ENCODE data around the gene RPL29.

Gene RPL29

DNA sequence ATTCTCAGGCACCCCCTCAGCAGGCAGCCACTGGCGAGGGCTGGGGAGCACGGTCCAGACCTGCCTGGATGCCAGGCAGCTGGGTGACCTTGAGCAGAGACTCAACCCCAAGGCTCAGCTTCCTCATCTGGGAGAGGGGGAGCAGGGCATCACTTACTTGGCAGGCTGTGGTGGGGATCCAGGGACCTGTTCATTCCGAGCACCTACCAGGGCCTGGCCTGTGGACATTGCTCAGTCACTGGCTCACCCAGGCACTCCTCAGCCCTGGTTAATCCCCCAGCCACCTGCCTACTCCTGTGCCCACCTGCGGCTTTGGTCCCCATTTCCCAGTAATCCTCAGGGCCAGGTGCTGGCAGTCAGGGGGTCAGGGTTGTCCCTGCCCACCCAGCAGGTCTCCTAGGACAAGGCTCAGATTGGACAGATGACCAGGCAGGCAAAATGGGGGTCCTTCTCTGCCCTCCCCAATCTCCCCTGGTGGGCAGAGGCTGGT lies 9.3 kb upstream of the RPL29 start:
- no peak for TF ChIP-seq ZFX (IDR thresholded peaks at IDR 0.05; ENCODE audit: borderline replicate concordance)
- TF ChIP-seq, protein P1, sequence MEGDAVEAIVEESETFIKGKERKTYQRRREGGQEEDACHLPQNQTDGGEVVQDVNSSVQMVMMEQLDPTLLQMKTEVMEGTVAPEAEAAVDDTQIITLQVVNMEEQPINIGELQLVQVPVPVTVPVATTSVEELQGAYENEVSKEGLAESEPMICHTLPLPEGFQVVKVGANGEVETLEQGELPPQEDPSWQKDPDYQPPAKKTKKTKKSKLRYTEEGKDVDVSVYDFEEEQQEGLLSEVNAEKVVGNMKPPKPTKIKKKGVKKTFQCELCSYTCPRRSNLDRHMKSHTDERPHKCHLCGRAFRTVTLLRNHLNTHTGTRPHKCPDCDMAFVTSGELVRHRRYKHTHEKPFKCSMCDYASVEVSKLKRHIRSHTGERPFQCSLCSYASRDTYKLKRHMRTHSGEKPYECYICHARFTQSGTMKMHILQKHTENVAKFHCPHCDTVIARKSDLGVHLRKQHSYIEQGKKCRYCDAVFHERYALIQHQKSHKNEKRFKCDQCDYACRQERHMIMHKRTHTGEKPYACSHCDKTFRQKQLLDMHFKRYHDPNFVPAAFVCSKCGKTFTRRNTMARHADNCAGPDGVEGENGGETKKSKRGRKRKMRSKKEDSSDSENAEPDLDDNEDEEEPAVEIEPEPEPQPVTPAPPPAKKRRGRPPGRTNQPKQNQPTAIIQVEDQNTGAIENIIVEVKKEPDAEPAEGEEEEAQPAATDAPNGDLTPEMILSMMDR (IDR thresholded peaks at IDR 0.05): no peak
- no peak overlapping the region for H3K27ac ChIP-seq

DNA sequence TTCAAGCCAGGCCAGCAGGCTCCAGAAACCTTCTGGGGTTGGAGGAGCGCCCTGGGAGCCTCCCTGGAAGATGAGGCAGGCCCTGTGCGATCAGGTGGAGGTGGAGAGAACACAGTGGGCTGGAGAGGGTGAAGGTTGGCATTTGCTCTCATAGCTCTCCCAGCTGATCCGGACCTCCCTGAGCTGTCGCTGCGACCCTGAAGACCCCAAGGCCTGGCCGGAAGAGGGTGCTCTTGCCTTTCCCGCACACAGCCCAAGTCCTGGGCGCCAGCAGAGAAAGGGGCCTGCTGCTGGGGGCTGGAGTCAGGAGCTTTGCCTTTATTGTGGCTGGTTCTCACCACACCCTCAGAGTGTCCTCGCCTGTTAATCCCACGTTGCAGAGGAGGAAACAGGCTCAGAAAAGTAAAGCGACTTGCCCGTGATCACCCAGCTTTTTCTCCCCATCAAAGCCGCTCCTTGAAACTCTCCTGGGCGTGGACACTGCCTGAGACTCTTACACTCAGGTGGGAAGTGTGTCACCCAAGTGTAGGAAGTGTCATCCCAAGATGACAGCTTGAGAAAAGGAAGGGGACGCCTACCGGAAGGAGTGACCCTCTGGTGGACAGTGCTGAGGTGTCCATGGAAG lies 8.6 kb upstream of the RPL29 start:
- H3K27ac ChIP-seq: no peak overlapping the region
- TF ChIP-seq, protein P1 (IDR thresholded peaks at IDR 0.05): 0 out of 2 replicates have a peak, but pooled peaks have one; percentile 5
- no peak for TF ChIP-seq ZFX (IDR thresholded peaks at IDR 0.05; ENCODE audit: borderline replicate concordance)

DNA sequence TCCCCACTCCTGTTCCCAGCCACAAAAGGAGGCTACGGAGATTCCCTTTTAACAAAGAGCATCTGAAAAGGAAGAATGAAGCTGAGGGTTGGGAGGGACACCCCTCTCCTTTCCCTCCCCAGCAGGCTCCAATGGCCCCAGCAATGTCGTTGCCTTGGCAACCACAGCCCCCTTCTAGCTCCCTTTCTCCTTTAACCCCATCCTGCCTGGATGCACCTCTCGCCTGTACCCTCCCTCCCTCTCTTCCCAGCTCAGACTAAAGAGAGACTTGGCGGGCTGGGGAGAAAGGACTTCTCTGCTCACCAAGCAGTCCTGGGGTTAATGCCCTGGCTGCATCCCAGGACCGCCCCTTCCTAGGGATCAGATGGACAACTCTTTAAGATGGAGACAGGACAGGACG lies 7.1 kb upstream of the RPL29 start:
- no peak overlapping the region for H3K27ac ChIP-seq
- TF ChIP-seq ZFX (IDR thresholded peaks at IDR 0.05; ENCODE audit: borderline replicate concordance): no peak
- TF ChIP-seq, protein P1 (IDR thresholded peaks at IDR 0.05): no peak

DNA sequence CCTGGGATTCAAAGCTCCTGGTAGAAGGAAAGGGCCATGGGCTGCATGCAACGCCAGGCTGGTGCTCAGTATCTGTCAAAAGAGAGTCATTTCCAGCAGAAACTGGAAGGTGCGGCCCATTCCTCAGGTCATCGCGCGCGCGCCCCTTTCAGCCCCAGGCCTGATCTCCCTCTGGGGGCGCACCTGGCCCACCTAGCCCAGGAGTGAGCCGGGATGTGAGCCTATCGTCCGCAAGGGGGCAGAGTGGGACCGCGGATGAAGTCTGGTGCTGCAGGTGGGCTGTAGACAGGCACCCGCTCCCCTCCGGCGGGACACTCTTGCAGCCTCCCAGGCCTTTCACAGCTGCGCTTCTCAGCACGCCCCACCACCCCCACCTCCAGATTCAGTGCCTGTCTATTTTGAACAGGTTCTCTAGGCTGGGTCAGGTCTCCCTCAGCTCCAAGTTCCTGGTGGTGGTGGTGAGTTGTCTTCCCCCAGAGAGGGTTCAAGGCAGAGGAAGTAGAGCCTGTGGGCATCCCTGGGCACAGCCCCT lies 5.8 kb upstream of the RPL29 start:
- no peak overlapping the region for H3K27ac ChIP-seq
- TF ChIP-seq, protein P1 (IDR thresholded peaks at IDR 0.05): peak; percentile 93
- TF ChIP-seq ZFX (IDR thresholded peaks at IDR 0.05; ENCODE audit: borderline replicate concordance): no peak

DNA sequence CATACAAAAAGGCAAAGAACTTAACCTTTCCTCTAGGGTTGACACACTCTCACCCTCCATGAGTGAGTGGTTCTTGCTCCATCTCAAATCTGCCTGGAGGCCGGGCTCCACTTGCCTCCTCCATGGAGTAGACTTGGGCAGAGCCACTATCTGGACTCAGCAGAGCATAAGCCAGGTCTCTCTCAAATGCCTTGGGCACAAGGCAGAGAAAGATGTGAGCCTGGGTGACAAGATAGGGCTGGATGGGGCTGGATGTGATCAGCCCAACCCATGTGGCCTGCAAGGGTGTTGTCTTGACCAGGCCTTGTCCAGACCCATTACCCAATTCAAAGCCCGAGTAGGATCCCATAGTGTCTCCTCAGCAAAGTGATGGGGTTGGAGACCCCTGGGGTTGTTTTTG lies 4.2 kb upstream of the RPL29 start:
- H3K27ac ChIP-seq: no peak overlapping the region
- TF ChIP-seq, protein P1 (IDR thresholded peaks at IDR 0.05): no peak
- no peak for TF ChIP-seq ZFX (IDR thresholded peaks at IDR 0.05; ENCODE audit: borderline replicate concordance)

- no peak overlapping the region for H3K27ac ChIP-seq
- TF ChIP-seq ZFX (IDR thresholded peaks at IDR 0.05; ENCODE audit: borderline replicate concordance): no peak
- TF ChIP-seq, protein P1 (IDR thresholded peaks at IDR 0.05): no peak
Measured at GRCh38 chr3:51998774-51999173, 3.1 kb upstream of the RPL29 start.

DNA sequence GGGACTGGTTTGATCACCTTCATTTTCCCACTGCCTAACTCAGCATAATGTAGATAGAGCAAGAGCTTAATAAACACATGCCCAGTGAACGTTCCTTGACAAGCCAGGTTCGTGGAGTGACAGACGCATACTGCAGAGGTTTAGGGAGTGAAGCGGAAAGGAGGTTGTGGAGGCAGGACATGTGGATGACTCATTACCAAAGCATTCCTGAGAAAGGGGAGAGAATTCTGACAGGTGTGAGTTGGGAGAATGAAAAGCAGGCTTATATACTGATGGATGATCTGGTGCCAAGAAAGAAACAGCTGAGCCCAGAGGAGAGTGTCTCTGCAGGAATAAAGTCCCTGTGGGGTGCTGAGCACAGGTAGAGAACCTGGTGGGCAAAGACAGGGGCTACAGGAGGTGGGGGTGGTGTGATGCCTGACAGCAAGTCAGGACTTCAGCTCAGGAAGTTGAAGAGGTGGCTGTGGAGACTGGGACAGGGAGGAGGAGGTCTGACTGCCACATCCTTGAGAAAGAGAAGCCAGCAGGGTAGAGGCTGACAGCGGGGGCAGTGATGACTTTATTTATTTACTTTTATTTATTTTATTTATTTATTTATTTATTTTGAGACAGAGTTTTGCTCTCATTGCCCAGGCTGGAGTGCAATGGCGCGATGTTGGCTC lies 2.4 kb upstream of the RPL29 start:
- no peak overlapping the region for H3K27ac ChIP-seq
- TF ChIP-seq, protein P1 (IDR thresholded peaks at IDR 0.05): no peak
- no peak for TF ChIP-seq ZFX (IDR thresholded peaks at IDR 0.05; ENCODE audit: borderline replicate concordance)

Data from 22Rv1 (cell line).